Endothelial cell of umbilical vein (primary cell): Measurements from ENCODE around the gene SLC17A2. TPM values are rescaled to one million over a fixed set of nuclear protein-coding genes. Genes with fewer than 3 reads are reported as not detected.
"Not testable (repeated sequence)": the region's sequence is repeated elsewhere in the genome, so short reads cannot be mapped to it uniquely, and the experiment has no call there.

Experiments
- BruUV-seq: library from RNA; stranded (reverse); fragments of 400-500 nt; replicated peaks from 2 replicates; lab custom pipeline; 2021; lab: Mats Ljungman, UMichigan
- CTCF ChIA-PET: fragments of 300-600, 350-600 bp; sonication (Branson Sonifier 250); formaldehyde crosslinking; loops from one replicate; lab custom pipeline; 2021; ENCODE audit warnings: antibody characterized with exemption, inconsistent platforms; lab: Charles Lee
- POLR2A ChIA-PET: fragments of 300-600, 350-600 bp; sonication (Branson Sonifier 250); formaldehyde crosslinking; loops from one replicate; lab custom pipeline; 2021; ENCODE audit warnings: antibody characterized with exemption, inconsistent platforms; lab: Charles Lee
- DNase-seq: peaks from one replicate; pipeline ENCODE4 v3.0.0-alpha.2; 2011; ENCODE audit warnings: low read depth, low spot score
- FAIRE-seq: peaks from 2 replicates; lab custom pipeline; 2011; peaks lifted over from hg19 to GRCh38; lab: Jason Lieb, UNC
- H2AFZ ChIP-seq: 2 replicates; pipeline ENCODE4 v1.6.0; 2012; ENCODE audit warnings: low read depth, low read length, control low read depth, inconsistent platforms
- H3K27ac ChIP-seq: 2 replicates; pipeline ENCODE4 v1.5.1; 2011; ENCODE audit warnings: low read depth, mild to moderate bottlenecking, control low read depth, low read length, moderate library complexity; ENCODE audit not compliant: insufficient read depth
- H3K27me3 ChIP-seq, 2 experiments: 2 replicates each; pipeline versions ENCODE4 v1.6.0 to v1.6.1; 2011; ENCODE audit warnings: low read length in 2 of 2, mixed read lengths in 1 of 2; ENCODE audit not compliant: control insufficient read depth in 2 of 2, insufficient read depth in 2 of 2
- H3K36me3 ChIP-seq, 2 experiments: 2 replicates in 1 of 2; 3 replicates in 1 of 2; pipeline ENCODE4 v1.5.1; 2011; ENCODE audit warnings: low read length in 2 of 2, mild to moderate bottlenecking in 1 of 2, moderate library complexity in 1 of 2; ENCODE audit not compliant: control insufficient read depth in 2 of 2, insufficient read depth in 2 of 2; ENCODE audit errors: extremely low read depth in 1 of 2
- H3K4me1 ChIP-seq: 3 replicates; pipeline ENCODE4 v1.5.1; 2011; ENCODE audit warnings: mild to moderate bottlenecking, low read length; ENCODE audit not compliant: control insufficient read depth, insufficient read depth; ENCODE audit errors: extremely low read depth
- H3K4me2 ChIP-seq: 2 replicates; pipeline ENCODE4 v1.6.1; 2011; ENCODE audit warnings: low read length, control low read depth, mixed read lengths; ENCODE audit not compliant: insufficient read depth
- H3K4me3 ChIP-seq, 3 experiments: fragments of 200-600 bp in 1 of 3; sonication (generic), shearing (Covaris generic) in 1 of 3; replicated peaks in 1 of 3; 2 replicates each; pipeline ENCODE4 v1.5.1; 2011 to 2016; ENCODE audit warnings: control low read depth in 3 of 3, low read length in 3 of 3, mild to moderate bottlenecking in 2 of 3, inconsistent platforms in 1 of 3, low read depth in 1 of 3, moderate library complexity in 1 of 3; ENCODE audit not compliant: insufficient read depth in 1 of 3
- H3K79me2 ChIP-seq: 2 replicates; pipeline ENCODE4 v1.6.0; 2012; ENCODE audit warnings: low read length, inconsistent platforms; ENCODE audit not compliant: control insufficient read depth, insufficient read depth
- H3K9ac ChIP-seq: replicated peaks from 2 replicates; pipeline ENCODE3; 2011; ENCODE audit warnings: low read length, control low read depth; ENCODE audit not compliant: insufficient read depth; ENCODE audit errors: extremely low read depth
- H3K9me1 ChIP-seq: replicated peaks from 3 replicates; pipeline ENCODE4 v1.6.0; 2011; ENCODE audit warnings: mild to moderate bottlenecking, low read length; ENCODE audit not compliant: control insufficient read depth, insufficient read depth; ENCODE audit errors: extremely low read depth
- H3K9me3 ChIP-seq: replicated peaks from 2 replicates; pipeline ENCODE4 v1.5.1; 2012; ENCODE audit warnings: low read length, inconsistent platforms; ENCODE audit not compliant: control insufficient read depth, insufficient read depth
- H4K20me1 ChIP-seq: replicated peaks from 2 replicates; pipeline ENCODE3; 2011; ENCODE audit warnings: mild to moderate bottlenecking, low read length; ENCODE audit not compliant: control insufficient read depth, insufficient read depth; ENCODE audit errors: extremely low read depth
- CTCF ChIP-seq, 2 donors: IDR thresholded peaks; 1 replicate in 1 of 2; 2 replicates in 1 of 2; pipeline ENCODE4 v1.5.1; 2011; ENCODE audit warnings: low read length in 2 of 2, mild to moderate bottlenecking in 2 of 2, moderate library complexity in 2 of 2, control low read depth in 1 of 2, inconsistent platforms in 1 of 2, low read depth in 1 of 2; ENCODE audit not compliant: insufficient read depth in 1 of 2; ENCODE audit errors: extremely low read depth in 1 of 2
- EZH2 ChIP-seq: IDR thresholded peaks from 2 replicates; pipeline ENCODE4 v1.6.1; 2012; ENCODE audit warnings: borderline replicate concordance, low read depth, mild to moderate bottlenecking, moderate library complexity, low read length, inconsistent platforms; ENCODE audit not compliant: severe bottlenecking
- FOS ChIP-seq: IDR thresholded peaks from 2 replicates; pipeline ENCODE4 v1.6.1; 2011; ENCODE audit warnings: mild to moderate bottlenecking, low read length, moderate library complexity, borderline replicate concordance; ENCODE audit not compliant: insufficient read depth
- GATA2 ChIP-seq: IDR thresholded peaks from 2 replicates; pipeline ENCODE4 v1.7.0; 2011; ENCODE audit warnings: low read depth, mild to moderate bottlenecking, moderate library complexity, mixed read lengths, low read length; ENCODE audit not compliant: insufficient read length, insufficient read depth
- JUN ChIP-seq: IDR thresholded peaks from 2 replicates; pipeline ENCODE4 v1.6.1; 2011; ENCODE audit warnings: borderline replicate concordance, low read depth; ENCODE audit not compliant: insufficient read length, insufficient read depth
- MAX ChIP-seq: IDR thresholded peaks from 2 replicates; pipeline ENCODE4 v1.6.1; 2011; ENCODE audit not compliant: insufficient read depth, insufficient read length
- MYC ChIP-seq: IDR thresholded peaks from one replicate; pipeline ENCODE4 v1.6.1; 2011; ENCODE audit warnings: mild to moderate bottlenecking, low read depth, low read length
- POLR2A ChIP-seq: IDR thresholded peaks from 2 replicates; pipeline ENCODE4 v1.6.1; 2012; ENCODE audit warnings: low read depth, mild to moderate bottlenecking, control low read depth, low read length
- POLR2AphosphoS5 ChIP-seq: IDR thresholded peaks from 2 replicates; pipeline ENCODE4 v1.6.1; 2012; ENCODE audit warnings: low read depth, mild to moderate bottlenecking, control low read depth, low read length, moderate library complexity; ENCODE audit not compliant: insufficient read depth
- dilution Hi-C: fragments of 300-500 bp; cut with MboI; formaldehyde crosslinking; loops from one replicate; pipeline ENCODE4 v1.15.0; 2019; ENCODE audit warnings: low sequenced_read_pairs; ENCODE audit not compliant: extremely low pct_ligation_motif_present
- intact Hi-C: fragments of 100-400 bp; cut with micrococcal nuclease; formaldehyde crosslinking; loops from one replicate; pipeline ENCODE4 v1.10.0; 2022
- polyA plus RNA-seq, 4 experiments: library from polyadenylated mRNA; depleted of rRNA in 3 of 4; stranded (reverse) in 3 of 4; unstranded in 1 of 4; fragments of >200 nt; gene quantifications; 2 replicates each; pipeline versions ENCODE4 v1.2.1 to v1.2.3, GENCODE V29; 2011 to 2012; ENCODE audit warnings: missing spikeins in 1 of 4
- total RNA-seq: library from RNA; stranded (reverse); gene quantifications from 2 replicates; pipeline ENCODE4 v1.2.3, GENCODE V29; 2021

The SLC17A2 gene
- total and polyA plus RNA-seq, 2 donors (not counting 3 experiments of a cell fraction or from before 2014, with no cell fraction given): not detected

GRCh38 chr6:25949695-25950094 lies 19.2 kb upstream of the SLC17A2 start:
- Histone ChIP-seq H3K4me2 (no peak overlapping the region), H3K9me3 (no peaks in the 10 kb centered on the region), H3K36me3 (no peaks in the 10 kb centered on the region), H3K79me2 (no peaks in the 10 kb centered on the region), H3K9me1 (no peaks in the 10 kb centered on the region), H2AFZ (no peak overlapping the region), H3K27me3 (peaks cover 2 to 5% of the 10 kb centered on the region in 2 experiments), H3K27ac (no peak overlapping the region), H4K20me1 (no peaks in the 10 kb centered on the region), H3K4me3 (no peak overlapping the region), H3K9ac (no peak overlapping the region), H3K4me1 (no peaks in the 10 kb centered on the region)
- ChIA-PET CTCF (no interaction called here), POLR2A (no interaction called here)
- dilution Hi-C loops (no loop called here), intact Hi-C loops (no loop called here)
- no TSS peak for BruUV-seq
- TF ChIP-seq FOS (no peak), POLR2AphosphoS5 (no peak), JUN (no peak), CTCF (IDR thresholded peaks at IDR 0.05; ENCODE audit: extremely low read depth in 1 of 2, insufficient read depth in 1 of 2, low read depth in 1 of 2, low read length in 2 of 2) (no peak), GATA2 (no peak), EZH2 (no peak), MAX (no peak), POLR2A (no peak), MYC (no peak)
- DNase-seq (no peak), FAIRE-seq (no peak)

- H3K79me2 ChIP-seq, H3K27me3 ChIP-seq, CTCF ChIA-PET, intact Hi-C loops, H3K9ac ChIP-seq, FAIRE-seq, H3K9me1 ChIP-seq, H4K20me1 ChIP-seq, DNase-seq, H3K4me3 ChIP-seq, H3K4me2 ChIP-seq, H2AFZ ChIP-seq, H3K27ac ChIP-seq, H3K9me3 ChIP-seq, POLR2A ChIA-PET, dilution Hi-C loops, H3K36me3 ChIP-seq, BruUV-seq, H3K4me1 ChIP-seq: not testable (repeated sequence)
Observed at GRCh38 chr6:25947492-25947891, 17.0 kb upstream of the SLC17A2 start.
